Activated B cell treated with CpG ODN at 0.5 μM for 24 hours (primary cell): ENCODE results near the gene SCYGR3. TPM values are rescaled to one million over a fixed set of nuclear protein-coding genes. Genes with fewer than 3 reads are reported as not detected.

Experiments
- ATAC-seq: fragments of 200-7000 bp; cut with Tn5 transposase; one replicate; pipeline ENCODE4 v1.10.0; 2021; ENCODE audit warnings: low read depth, mild to moderate bottlenecking, moderate library complexity
- CTCF ChIA-PET: fragments of 350-600 bp; sonication (Branson Sonifier 250); formaldehyde crosslinking; loops from one replicate; lab custom pipeline; 2021; ENCODE audit warnings: antibody characterized with exemption; lab: Charles Lee
- POLR2A ChIA-PET: fragments of 350-600 bp; sonication (Branson Sonifier 250); formaldehyde crosslinking; loops from one replicate; lab custom pipeline; 2021; ENCODE audit warnings: antibody characterized with exemption; lab: Charles Lee
- DNase-seq: peaks from one replicate; pipeline ENCODE4 v3.0.0; 2022
- H3K27ac Mint-ChIP-seq: one replicate; pipeline ENCODE4 v1.8.0; 2020; ENCODE audit warnings: mixed read lengths
- H3K27me3 Mint-ChIP-seq: one replicate; pipeline ENCODE4 v1.8.0; 2021; ENCODE audit warnings: mixed read lengths
- H3K36me3 Mint-ChIP-seq: one replicate; pipeline ENCODE4 v1.8.0; 2021; ENCODE audit warnings: low read depth, mixed read lengths
- H3K4me1 Mint-ChIP-seq: one replicate; pipeline ENCODE4 v1.8.0; 2021; ENCODE audit warnings: mixed read lengths
- H3K4me3 Mint-ChIP-seq: one replicate; pipeline ENCODE4 v1.8.0; 2020; ENCODE audit warnings: mild to moderate bottlenecking, mixed read lengths
- H3K9me3 Mint-ChIP-seq: one replicate; pipeline ENCODE4 v1.8.0; 2020; ENCODE audit warnings: mixed read lengths
- intact Hi-C: fragments of 100-400 bp; cut with micrococcal nuclease; formaldehyde crosslinking; loops from one replicate; pipeline ENCODE4 v1.15.1; 2024
- total RNA-seq: library from RNA; stranded (reverse); gene quantifications from 2 replicates; pipeline ENCODE4 v1.2.3, GENCODE V29; 2022
- TF ChIP-seq, protein P1 (sequence below): fragments of 200-600 bp; IDR thresholded peaks from one replicate; pipeline ENCODE4 v1.8.0; 2022; ENCODE audit warnings: antibody characterized with exemption, mild to moderate bottlenecking

The SCYGR3 gene
- total RNA-seq, 1 donor from 2014 or later, result not detected

GRCh38 chr2:227579791-227580190 lies 34.8 kb downstream of the SCYGR3 start:
- Mint-ChIP-seq H3K4me3 (no peak overlapping the region), H3K9me3 (peaks cover 14% of the 10 kb centered on the region), H3K4me1 (no peaks in the 10 kb centered on the region), H3K27me3 (peaks cover 35% of the 10 kb centered on the region), H3K36me3 (no peaks in the 10 kb centered on the region), H3K27ac (no peak overlapping the region)
- intact Hi-C loops, result no loop called here
- DNase-seq (no peak), ATAC-seq (no peak)
- CTCF ChIA-PET, result interaction anchor here (1.0 kb wide), 1 partner anchor 213 kb away, joined by 3 read pairs; no protein-coding TSS in a partner anchor
- TF ChIP-seq, protein P1, sequence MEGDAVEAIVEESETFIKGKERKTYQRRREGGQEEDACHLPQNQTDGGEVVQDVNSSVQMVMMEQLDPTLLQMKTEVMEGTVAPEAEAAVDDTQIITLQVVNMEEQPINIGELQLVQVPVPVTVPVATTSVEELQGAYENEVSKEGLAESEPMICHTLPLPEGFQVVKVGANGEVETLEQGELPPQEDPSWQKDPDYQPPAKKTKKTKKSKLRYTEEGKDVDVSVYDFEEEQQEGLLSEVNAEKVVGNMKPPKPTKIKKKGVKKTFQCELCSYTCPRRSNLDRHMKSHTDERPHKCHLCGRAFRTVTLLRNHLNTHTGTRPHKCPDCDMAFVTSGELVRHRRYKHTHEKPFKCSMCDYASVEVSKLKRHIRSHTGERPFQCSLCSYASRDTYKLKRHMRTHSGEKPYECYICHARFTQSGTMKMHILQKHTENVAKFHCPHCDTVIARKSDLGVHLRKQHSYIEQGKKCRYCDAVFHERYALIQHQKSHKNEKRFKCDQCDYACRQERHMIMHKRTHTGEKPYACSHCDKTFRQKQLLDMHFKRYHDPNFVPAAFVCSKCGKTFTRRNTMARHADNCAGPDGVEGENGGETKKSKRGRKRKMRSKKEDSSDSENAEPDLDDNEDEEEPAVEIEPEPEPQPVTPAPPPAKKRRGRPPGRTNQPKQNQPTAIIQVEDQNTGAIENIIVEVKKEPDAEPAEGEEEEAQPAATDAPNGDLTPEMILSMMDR, result no peak
- POLR2A ChIA-PET, result no interaction called here

DNA sequence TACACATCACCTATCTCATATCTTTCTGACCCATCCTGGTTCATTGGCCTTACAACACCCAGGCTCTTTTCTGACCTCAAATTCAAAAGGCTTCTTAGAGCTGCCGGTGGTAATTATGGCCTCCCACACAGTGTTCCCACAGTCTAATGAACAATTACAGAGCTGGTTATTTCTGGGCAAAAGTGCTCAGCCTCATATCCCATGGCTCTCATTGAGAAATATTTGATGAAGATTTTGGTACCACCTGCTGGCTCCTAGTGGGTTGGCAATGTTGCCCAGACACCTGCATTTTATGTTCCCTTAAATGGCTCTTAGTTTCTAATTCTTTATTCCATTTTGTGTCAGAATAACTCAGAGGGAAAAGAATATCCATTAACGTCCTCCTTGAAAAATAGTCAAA lies 36.0 kb downstream of the SCYGR3 start:
- Mint-ChIP-seq H3K27ac (no peak overlapping the region), H3K4me3 (no peak overlapping the region), H3K27me3 (peaks cover 36% of the 10 kb centered on the region), H3K36me3 (no peaks in the 10 kb centered on the region), H3K4me1 (no peaks in the 10 kb centered on the region), H3K9me3 (peaks cover 14% of the 10 kb centered on the region)
- ChIA-PET CTCF (interaction anchor here (0.9 to 1.0 kb wide), 2 partner anchors 187 to 214 kb away, joined by 3 read pairs; no protein-coding TSS in a partner anchor), POLR2A (no interaction called here)
- ATAC-seq (no peak), DNase-seq (no peak)
- TF ChIP-seq, protein P1, result no peak
- intact Hi-C loops, result no loop called here

- intact Hi-C loops, result no loop called here
These were observed 37.1 kb downstream of the SCYGR3 start for GRCh38 chr2:227577555-227577954.

GRCh38 chr2:227576812-227577211 lies 37.8 kb downstream of the SCYGR3 start:
- DNase-seq, result no peak
- Mint-ChIP-seq H3K36me3 (no peaks in the 10 kb centered on the region), H3K9me3 (peaks cover 1% of the 10 kb centered on the region), H3K27me3 (peaks cover 33% of the 10 kb centered on the region), H3K4me1 (no peaks in the 10 kb centered on the region), H3K4me3 (no peak overlapping the region), H3K27ac (no peak overlapping the region)
- ChIA-PET POLR2A (no interaction called here), CTCF (no interaction called here)
- TF ChIP-seq, protein P1, result no peak
- intact Hi-C loops, result no loop called here
- ATAC-seq, result no peak

More at GRCh38 chr2:227577555-227577954, 37.1 kb downstream of the SCYGR3 start:
- Mint-ChIP-seq H3K36me3 (no peaks in the 10 kb centered on the region), H3K9me3 (peaks cover 9% of the 10 kb centered on the region), H3K4me3 (no peak overlapping the region), H3K27me3 (peaks cover 36% of the 10 kb centered on the region), H3K27ac (no peak overlapping the region), H3K4me1 (no peaks in the 10 kb centered on the region)
- POLR2A ChIA-PET, result no interaction called here
- ATAC-seq (no peak), DNase-seq (no peak)
- TF ChIP-seq, protein P1, result no peak
- CTCF ChIA-PET, result interaction anchor here (0.9 to 1.1 kb wide), 2 partner anchors 171 to 188 kb away, joined by 3 read pairs; no protein-coding TSS in a partner anchor

GRCh38 chr2:227576110-227576509 lies 38.5 kb downstream of the SCYGR3 start:
- CTCF ChIA-PET, result no interaction called here
- TF ChIP-seq, protein P1, result no peak
- Mint-ChIP-seq H3K27me3 (peaks cover 30% of the 10 kb centered on the region), H3K4me1 (no peaks in the 10 kb centered on the region), H3K4me3 (no peak overlapping the region), H3K9me3 (no peaks in the 10 kb centered on the region), H3K27ac (no peak overlapping the region), H3K36me3 (no peaks in the 10 kb centered on the region)
- POLR2A ChIA-PET, result interaction anchor here (0.6 kb wide), 1 partner anchor 10 kb away, joined by 4 read pairs; no protein-coding TSS in a partner anchor
- intact Hi-C loops, result no loop called here
- ATAC-seq, result no peak
- no peak for DNase-seq
